ENCODE data around the gene KRTAP5-10.
"Not testable (repeated sequence)": the region's sequence is repeated elsewhere in the genome, so short reads cannot be mapped to it uniquely, and the experiment has no call there.

The KRTAP5-10 gene

DNA sequence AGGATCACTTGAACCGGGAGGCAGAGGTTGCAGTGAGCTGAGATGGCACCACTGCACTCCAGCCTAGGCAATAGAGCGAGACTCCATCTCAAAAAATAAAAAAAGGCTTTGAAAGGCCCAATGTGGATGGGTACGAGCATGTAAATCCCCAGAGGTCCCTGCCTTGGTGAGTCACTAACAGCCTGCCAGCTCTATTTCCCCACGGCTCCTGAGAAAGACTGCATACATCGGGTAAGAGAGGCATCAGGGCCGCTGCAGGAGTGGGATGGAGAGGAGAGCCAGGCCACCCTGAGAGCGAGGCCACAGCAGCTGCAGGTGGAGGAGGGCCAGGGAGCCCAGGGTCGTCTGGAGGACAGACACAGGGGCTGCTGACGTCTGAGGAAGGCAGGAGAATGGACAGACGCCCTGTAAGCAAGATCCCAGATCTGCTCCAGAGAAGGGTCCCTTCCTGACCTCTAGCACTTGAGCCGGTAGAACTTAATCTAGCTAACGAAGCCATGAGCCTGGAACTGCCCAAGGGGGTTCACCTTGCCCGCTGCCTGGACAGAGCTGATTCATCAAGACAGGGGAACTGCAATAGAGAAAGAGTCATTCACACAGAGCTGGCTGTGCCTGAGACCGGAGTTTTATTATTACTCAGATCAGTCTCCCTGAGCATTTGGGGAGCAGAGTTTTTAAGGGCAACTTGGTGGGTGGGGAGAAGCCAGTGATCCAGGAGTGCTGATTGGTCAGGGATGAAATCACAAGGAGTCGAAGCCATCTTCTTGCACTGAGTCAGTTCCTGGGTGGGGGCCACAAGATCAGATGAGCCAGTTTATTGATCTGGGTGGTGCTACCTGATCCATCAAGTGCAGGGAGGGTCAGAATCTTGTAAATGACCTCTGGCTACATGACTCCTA, 22.2 kb upstream of the KRTAP5-10 start:
- DNase-seq (ENCODE audit: low read depth): no peak

DNA sequence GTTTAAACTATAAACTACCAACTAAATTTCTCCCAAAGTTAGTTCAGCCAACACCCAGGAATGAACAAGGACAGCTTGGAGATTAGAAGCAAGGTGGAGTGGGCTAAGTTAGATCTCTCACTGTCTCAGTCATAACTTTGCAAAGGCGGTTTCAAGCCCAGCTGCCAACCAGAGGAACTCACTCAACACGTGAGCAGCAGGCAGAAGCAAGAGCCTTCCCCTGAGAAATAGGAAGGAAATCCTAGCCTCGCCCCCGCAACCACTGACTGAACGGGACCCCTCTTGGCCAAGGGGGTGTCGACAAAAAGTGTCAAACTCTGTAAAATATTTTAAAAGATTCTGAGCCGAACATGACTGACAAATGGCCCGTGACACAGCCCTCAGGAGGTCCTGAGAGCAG, 21.5 kb upstream of the KRTAP5-10 start:
- DNase-seq (ENCODE audit: low read depth): no peak

DNA sequence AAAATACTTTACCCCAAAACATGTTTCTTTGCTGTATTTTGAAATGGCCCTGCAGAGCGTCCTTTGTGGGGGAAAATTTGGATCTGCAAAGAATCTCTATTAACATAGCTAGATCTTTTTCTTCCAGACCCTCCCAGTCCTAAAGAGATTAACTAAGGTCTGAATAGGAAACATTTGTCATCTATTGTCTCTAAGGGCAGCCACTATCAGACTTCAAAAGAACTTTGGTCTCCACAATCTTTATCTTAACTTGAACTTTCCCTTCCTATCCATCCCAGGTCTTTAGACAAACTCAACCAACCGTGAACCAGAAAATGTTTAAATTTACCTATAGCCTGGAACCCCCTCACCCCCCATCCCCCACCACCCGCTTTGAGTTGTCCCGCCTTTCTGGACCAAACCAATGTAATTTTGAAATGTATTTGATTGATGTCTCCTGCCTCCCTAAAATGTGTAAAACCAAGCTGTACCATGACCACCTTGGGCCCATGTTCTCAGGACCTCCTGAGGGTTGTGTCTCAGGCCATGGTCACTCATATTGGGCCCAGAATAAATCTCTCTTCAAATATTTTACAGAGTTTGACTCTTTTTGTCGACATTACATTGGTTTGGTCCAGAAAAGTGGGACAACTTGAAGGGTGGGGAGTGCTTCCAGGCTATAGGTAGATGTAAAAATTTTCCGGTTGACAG, 20.7 kb upstream of the KRTAP5-10 start:
- DNase-seq (ENCODE audit: low read depth): no peak

DNA sequence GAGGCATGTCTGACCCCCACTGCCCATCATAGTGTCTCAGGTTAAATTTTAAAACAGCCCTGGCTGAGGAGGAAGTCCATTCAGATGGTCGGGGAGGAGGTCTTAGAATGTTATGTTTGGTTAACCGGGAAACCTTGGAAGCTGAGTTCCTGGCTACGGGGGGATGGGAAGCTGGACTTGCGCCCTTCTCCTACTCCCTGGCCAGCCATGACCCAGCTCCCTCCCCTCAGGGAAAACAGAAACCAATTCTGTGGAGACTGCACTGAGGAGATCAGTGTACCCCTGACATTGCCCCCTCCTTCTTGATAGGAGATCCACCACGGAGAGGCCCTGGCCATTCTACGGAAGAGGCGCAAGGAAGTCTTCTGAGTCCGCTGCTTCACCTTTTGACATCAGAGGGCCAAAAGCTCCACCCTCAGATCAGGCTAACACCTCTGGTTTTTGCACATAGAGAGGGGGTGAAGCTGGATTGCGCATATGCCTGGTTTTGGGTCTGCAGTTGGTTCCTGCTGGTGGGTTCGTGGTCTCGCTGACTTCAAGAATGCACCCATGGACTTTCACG, 19.9 kb upstream of the KRTAP5-10 start:
- DNase-seq (ENCODE audit: low read depth): no peak

DNA sequence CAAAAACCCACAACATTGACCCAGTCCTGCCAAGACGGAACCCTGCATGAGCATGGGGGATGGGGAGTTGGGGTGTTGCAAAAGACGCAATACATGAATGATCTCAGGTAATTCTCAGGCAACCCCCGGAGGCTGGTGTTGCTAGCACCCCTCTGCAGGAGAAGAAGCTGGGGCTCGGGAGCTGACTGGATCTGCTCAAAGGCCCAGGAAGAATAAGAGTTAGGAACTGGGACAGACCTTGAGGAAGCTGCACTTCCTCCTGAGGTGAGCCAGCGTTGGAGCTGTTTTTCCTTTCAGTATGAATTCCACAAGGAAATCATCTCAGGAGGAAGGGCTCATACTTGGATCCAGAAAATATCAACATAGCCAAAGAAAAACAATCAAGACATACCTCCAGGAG, 17.2 kb upstream of the KRTAP5-10 start, which contains the start of gene KRTAP5-9:
Gene KRTAP5-9, plus strand, starts transcription at position 301 of the 400 bp plus-strand sequence. CDS start 238 bp downstream, outside the sequence.
- no peak for DNase-seq (ENCODE audit: low read depth)

DNA sequence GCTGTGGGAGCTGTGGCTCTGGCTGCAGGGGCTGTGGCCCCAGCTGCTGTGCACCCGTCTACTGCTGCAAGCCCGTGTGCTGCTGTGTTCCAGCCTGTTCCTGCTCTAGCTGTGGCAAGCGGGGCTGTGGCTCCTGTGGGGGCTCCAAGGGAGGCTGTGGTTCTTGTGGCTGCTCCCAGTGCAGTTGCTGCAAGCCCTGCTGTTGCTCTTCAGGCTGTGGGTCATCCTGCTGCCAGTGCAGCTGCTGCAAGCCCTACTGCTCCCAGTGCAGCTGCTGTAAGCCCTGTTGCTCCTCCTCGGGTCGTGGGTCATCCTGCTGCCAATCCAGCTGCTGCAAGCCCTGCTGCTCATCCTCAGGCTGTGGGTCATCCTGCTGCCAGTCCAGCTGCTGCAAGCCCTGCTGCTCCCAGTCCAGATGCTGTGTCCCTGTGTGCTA, 16.6 kb upstream of the KRTAP5-10 start:
- no peak for DNase-seq (ENCODE audit: low read depth)

DNA sequence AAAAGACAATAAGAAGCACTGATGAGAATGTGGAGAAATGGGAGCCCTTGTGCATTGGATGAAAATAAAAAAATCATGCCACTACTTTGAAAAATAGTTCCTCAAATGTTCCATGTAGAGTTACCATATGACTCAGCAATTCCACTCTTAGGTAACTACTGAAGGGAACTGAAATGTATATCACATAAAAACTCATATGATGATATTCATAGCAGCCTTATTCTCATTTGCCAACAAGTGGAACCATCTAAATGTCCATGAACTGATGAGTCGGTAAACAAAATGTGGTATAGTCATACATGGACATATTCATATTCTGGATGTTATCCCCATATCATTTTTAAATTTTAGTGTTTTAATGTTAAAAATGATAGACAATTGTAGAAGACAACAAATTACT, 13.7 kb upstream of the KRTAP5-10 start:
- no peak for DNase-seq (ENCODE audit: low read depth)

DNA sequence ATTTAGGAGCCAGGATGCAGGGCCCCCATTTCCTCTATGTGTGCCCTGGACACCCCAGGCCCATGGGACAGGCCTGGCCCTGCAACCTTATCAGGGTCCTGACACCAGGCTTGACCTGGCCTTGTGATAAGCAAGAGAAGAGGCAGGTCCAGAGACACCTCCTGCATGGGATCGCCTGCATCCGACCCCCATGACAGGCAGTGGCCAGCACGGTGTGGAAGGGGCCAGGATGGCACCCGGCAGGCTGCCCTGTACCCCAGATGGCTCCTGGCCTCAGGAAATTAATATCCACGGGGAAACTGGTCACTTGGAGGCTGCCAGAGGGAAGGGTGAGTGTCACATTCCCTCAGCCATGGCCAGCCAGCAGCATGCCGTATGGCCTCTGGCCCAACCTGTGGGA, 10.4 kb upstream of the KRTAP5-10 start:
- DNase-seq (ENCODE audit: low read depth): no peak

DNA sequence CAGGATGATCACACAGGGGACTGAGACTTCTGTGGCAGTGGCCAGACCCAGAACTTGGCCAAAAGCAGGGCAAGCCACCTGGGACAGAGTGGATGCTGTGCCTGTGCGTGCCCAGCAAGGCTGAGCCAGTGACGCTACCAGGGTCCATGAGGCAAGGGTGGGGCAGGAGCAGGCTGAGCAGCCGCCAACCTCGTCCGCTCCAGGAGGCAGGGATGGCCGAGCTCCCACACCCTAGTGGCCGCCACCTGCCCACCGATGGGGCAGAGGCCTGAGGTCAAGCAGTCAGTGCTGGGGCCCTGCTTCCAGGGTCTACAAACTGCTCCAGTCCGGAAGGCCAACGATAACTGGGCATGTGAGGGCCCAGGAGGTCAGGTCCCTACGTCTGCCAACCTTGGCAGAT, 9.9 kb upstream of the KRTAP5-10 start:
- no peak for DNase-seq (ENCODE audit: low read depth)

DNA sequence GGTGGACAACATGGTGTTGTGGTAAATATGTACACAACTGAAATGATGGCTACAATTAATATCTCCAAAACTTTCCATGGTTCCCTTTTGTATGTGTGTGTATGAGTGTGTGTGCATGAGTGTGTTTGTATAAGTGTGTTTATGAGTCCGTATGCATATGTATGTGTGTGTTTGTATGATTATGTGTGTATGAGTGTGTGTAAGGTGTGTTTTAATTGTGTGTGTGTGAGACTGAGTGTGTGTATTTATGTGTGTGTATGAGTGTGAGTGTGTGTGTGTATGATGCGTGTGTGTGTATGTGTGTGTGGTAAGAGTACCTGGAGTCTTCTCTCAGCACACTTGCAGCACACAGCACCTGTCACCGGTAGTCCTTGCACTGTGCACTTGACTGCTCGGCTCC, 9.3 kb upstream of the KRTAP5-10 start:
- DNase-seq (ENCODE audit: low read depth): no peak

DNA sequence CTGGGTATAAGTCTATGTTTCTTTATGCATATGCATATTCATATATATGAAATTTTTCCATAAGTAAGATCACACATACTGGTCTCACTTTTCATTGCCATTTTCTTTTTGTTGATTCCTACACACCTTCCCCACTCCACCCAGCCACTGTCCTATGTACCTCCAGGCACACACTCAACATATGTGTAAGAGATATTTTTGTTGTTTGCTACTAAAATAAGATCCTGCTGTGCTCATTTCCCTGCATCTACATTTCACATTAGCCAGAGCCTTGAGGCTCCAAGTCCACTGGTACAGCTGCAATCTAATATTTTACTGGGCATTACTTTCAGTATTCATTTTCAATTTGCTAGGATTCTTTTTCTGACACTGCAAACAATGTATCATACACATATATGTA, 8.1 kb upstream of the KRTAP5-10 start:
- DNase-seq (ENCODE audit: low read depth): no peak

DNA sequence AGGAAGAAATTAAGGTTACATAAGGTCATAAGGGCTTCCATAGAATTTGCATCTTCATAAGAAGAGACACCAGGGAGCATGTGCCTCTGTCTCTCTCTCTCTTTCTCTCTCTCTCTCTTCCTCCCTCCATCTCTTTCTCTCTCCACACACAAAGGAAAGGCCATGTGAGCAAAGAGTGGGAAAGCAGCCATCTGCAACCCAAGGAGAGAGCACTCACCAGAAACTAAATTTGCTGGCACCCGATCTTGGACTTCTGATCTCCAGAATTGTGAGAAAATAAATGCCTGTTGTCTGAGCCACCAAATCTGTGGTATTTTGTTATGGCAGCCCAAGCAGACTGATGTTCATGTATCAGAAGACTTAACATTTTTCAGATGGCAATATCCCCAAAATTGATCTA, 6.4 kb upstream of the KRTAP5-10 start:
- DNase-seq (ENCODE audit: low read depth): no peak

DNA sequence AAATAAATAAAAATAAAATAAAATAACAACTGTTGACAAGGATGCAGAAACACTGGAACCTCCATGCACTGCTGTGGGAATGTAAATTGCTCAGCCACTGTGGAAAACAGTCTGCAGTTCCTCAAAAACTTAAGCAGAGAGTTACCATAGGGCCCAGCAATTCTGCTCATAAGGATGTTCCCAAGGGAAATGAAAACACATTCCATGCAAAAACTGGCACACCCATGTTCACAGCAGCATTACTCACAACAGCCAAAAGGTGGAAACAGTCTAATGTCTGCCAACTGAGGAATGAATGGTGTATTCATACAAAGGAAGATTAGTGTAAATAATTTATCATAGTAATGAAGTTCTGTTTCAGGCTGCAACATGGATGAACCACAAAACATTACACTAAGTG, 3.2 kb upstream of the KRTAP5-10 start:
- DNase-seq (ENCODE audit: low read depth): no peak

DNA sequence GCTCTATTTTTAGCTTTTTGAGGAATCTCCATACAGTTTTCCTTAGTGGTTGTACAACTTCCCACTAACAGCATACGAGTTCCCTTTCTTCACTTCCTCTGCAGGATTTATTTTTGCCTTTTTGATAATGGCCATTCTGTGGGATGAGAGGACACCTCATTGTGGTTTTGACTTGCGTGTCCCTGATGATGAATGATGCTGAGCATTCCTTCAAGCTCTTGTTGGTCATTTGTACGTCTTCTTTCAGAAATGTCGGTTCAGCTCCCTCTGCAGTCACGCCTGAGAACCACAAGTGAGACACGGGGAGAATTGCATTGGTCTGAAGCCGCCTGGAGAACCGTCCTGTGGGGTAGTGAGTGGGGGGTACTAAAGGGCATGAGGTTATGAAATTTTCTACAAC, 2.0 kb upstream of the KRTAP5-10 start:
- no peak for DNase-seq (ENCODE audit: low read depth)

DNA sequence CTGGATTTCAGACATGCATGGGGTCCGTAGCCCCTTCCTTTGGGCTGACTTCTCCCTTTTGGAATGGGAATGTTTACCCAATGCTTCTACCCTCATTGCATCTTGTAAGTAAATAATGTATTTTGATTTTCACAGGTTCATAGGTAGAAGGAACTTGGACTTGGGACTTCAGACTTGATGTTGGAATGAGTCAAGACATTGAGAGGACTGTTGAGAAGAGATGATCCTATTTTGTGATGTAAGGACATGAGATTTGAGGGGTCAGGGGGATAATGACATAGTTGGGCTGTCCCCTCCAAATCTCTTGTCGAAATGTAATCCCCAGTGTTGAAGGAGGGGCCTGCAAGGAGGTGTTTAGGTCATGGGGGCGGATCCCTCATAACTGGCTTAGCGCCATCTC, 933 bp upstream of the KRTAP5-10 start:
- DNase-seq (ENCODE audit: low read depth): no peak

DNA sequence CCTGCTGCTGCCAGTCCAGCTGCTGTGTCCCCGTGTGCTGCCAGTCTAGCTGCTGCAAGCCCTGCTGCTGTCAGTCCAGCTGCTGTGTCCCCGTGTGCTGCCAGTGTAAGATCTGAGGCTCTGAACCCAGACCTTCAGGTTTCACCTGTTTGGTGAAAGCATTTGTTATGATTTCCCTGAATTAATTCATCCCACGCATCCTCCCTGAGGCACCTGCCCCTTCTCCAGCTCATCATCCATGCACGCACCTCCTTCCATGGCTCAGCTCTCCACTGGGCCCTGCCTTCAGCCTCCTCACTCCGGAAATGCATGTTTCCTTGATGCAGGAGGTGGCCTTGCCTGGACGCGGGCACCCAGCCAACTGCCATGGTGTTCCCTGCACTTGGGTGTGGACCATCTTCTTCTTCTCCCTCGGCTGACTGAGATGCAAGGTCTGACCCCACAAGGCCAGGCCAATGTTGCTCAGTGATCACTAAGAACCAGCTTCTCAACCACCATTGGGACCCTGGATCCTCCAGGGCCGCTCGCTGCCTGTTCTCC, 788 bp downstream of the KRTAP5-10 start:
- no peak for DNase-seq (ENCODE audit: low read depth)

DNA sequence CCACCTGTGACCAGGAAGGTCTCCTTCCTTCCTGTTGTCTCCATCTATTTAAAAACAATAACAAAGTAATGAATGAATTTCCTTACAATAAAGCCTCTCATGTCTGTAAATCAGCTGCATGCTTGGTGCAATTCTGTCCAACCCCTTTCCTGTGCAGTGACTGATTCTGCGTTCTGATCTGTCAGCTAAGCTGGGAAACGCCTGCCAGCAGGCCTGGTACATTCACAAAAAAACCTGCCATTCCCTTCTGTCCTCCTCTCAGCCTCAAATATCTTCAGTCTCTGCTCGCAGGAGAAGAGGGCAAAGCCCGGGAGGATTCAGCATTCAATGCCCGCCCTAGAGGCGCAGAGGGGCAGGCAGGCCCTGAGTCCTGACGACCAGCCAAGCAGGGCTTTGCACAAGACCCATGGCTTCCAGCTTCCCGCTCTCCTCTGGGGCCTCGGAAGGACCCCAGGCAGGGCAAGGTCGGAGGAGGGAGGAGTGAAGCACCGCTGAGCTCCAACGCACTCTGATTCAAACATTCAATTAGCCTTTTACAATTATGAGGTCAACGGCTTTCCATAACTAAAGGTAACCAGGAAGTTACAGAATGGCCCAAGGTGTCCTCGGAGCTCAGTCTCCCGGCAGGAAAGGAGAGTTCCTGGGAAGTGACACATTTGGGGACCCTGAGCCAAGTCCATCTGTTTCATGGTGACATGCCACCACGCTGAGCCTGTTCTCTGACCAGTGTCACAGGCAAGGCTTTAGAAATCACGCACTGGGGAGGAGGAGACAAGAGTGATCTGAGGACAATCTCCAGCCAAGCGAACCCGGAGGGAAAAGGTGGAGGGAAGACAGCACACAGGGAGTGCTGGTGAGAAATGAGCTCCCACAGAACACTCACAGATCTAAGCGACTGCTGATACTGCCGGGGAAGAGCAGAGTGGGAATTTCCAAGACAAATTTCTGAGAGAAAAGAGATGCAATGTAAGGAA, 1.6 kb downstream of the KRTAP5-10 start:
- DNase-seq (ENCODE audit: low read depth): not testable (repeated sequence)

DNA sequence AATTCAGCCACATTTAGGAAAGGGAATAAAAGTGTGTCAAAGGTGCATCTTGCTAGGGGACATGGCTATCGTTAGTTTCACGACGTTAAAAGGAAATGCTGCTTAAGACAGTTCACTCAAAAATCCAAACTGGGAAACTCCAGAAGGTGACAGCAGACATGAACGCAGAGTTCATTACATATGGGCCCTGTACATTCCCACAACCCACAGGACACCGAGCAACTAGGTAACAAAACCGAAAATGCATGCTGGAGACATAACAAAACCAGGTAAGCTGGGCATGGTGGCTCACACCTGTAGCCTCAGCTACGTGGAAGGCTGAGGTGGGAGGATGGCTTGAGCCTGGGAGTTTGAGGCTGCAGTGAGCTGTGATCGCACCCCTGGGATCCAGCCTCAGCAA, 2.3 kb downstream of the KRTAP5-10 start:
- DNase-seq (ENCODE audit: low read depth): not testable (repeated sequence)

DNA sequence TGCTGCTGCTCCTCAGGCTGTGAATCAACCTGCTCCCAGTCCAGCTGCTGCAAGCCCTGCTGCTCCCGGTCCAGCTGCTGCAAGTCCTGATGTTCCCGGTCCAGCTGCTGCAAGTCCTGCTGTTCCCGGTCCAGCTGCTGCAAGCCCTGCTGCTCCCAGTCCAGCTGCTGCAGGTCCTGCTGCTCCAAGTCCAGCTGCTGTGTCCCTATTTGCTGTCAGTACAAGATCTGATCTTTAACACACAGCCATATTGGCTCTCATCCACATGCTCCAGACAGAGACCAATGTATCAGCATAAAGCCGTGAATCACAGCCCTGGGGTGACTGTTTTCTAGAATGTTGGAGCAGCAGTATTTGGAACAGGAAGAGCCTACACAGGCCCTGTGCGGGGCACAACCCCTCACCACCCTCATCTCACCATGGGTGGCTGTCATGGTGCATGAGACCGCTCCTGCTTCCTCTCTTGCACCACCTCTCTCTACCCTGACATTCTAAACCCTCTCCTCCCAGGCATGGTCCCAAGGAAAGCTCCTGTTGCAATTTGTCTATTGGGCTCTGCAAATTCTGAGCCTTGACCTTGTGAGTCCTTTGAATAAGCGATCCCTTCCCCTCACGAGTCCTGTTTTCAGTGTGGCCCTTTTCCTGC, 3.5 kb downstream of the KRTAP5-10 start:
- DNase-seq (ENCODE audit: low read depth): no peak

DNA sequence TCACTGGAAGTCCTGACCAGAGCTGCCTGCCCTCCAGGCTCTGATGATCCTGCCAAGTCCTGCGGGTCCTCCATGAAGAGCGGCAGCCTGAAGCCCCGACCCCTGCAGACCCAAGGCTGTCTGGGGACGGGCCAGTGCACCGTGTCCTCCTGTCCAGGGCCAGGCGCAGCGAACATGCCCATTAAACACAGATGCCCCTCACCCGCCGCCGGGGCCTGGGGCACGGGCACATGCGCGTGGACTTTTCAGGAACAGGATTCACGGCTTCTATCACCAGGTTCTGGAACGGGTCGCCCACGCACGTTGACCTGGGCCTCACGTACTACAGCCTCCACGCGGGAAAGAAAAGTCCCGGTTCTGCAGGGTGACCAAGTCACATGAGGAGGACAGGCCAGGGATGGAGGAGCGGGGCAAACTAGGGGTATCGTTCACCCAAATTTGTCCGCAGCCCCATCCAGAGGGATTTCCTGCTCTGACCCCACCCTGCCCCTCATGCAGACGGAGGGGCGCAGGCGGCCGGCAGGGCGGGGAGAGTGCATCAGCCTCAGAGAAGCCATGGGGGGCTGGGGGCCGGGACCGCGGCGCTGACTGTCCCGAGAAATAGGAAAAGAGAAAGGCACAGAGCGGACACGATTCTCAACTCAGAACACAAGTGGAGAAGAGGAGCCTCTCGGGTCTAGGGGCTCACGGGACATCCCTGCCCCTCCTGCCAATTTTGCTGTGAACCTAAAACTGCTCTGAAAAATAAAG, 5.9 kb downstream of the KRTAP5-10 start:
- not testable (repeated sequence) for DNase-seq (ENCODE audit: low read depth)
